ENCODE measurements around the gene TGFB2.

DNA sequence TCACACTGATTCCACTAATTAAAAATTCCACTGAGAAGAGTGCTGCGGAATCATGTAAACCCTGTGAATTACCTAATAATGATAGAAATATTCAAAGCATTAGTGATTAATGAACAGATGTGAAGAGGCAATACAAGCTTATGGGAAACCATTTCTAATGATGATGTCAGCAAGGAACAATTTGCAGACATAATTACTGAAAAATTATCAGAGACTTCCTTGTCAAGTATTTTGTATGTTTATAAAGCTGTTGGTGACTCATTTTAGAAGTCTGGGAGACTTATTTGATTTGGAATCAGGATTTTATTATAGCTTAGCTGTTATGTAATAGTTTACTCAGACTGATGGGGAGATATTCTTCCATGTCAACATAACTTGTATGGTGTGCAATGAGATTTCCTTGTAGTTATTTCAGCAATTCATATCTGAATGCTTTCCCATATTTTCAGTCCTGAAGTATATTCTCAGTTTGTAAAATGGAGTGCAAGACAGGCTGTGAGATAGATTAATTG, 135.5 kb downstream of the TGFB2 start:
- TF ChIP-seq, protein P1, sequence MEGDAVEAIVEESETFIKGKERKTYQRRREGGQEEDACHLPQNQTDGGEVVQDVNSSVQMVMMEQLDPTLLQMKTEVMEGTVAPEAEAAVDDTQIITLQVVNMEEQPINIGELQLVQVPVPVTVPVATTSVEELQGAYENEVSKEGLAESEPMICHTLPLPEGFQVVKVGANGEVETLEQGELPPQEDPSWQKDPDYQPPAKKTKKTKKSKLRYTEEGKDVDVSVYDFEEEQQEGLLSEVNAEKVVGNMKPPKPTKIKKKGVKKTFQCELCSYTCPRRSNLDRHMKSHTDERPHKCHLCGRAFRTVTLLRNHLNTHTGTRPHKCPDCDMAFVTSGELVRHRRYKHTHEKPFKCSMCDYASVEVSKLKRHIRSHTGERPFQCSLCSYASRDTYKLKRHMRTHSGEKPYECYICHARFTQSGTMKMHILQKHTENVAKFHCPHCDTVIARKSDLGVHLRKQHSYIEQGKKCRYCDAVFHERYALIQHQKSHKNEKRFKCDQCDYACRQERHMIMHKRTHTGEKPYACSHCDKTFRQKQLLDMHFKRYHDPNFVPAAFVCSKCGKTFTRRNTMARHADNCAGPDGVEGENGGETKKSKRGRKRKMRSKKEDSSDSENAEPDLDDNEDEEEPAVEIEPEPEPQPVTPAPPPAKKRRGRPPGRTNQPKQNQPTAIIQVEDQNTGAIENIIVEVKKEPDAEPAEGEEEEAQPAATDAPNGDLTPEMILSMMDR (IDR thresholded peaks at IDR 0.05) = no peak
- TF ChIP-seq EZH2 (IDR thresholded peaks at IDR 0.05; ENCODE audit: borderline replicate concordance, insufficient read depth, low read depth, low read length, poor library complexity, severe bottlenecking) = no peak
